ENCODE measurements around the gene FADD.
"Not testable (repeated sequence)": the region's sequence is repeated elsewhere in the genome, so short reads cannot be mapped to it uniquely, and the experiment has no call there.

Gene FADD

DNA sequence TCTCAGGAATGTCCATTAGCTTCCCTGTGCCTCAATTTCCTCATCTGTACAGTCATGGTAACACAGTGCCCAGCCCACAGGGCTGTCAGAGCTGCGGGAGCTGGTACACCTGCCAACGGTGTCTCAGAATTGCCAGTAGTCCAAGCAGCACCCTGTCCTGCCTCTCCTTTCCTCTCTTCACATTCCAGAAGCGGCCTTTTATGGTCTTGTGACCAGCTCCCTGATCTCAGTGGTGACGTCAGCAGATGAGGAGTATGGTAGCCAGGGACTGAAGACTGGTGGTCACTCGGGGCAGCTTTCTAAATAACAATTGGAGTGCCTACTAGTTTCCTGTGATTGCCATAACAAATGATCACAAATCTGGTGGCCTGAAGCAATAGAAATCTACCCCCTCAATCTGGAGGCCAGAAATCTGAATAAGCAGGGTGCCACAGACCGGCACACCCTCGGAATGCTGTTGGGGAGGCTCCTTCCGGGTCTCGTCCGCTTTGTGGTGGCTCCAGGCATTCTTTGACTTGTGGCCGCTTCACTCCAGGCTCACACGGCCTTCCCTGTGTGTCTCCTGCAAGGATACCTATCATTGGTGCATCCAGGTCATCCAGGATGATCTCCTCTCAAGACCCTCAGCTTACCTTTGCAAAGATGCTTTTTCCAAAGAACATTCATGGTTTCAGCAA, 2.1 kb downstream of the FADD start:
- DNase-seq (ENCODE audit: low read depth): no peak

DNA sequence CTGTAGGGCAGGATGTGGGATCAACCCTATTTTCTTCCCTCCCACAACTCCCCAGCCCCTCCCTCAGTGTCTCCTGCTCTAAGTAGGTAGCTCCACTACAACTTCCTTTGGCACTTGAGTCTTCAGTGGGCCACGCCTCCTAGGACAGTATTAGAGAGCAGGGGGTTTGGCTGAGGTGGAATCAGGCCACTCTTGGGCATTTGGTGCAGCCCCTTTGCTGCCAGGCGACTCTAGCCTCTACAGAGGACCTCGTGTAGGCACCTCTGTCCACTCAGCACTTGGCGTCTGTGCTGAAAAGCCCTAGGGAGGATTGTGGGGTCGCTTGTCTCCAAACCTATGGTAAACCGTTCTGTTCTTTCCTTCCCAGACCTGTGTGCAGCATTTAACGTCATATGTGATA, 2.7 kb downstream of the FADD start:
- no peak for DNase-seq (ENCODE audit: low read depth)

- DNase-seq (ENCODE audit: low read depth): no peak
Observed at GRCh38 chr11:70206226-70206981, 3.3 kb downstream of the FADD start.

DNA sequence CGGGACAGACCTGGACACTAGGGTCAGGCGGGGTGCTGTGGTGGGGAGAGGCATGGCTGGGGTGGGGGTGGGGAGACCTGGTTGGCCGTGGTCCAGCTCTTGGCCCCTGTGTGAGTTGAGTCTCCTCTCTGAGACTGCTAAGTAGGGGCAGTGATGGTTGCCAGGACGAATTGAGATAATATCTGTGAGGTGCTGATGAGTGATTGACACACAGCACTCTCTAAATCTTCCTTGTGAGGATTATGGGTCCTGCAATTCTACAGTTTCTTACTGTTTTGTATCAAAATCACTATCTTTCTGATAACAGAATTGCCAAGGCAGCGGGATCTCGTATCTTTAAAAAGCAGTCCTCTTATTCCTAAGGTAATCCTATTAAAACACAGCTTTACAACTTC, 3.9 kb downstream of the FADD start:
- no peak for DNase-seq (ENCODE audit: low read depth)

- DNase-seq (ENCODE audit: low read depth): no peak
Observed at GRCh38 chr11:70207531-70208131, 4.5 kb downstream of the FADD start.

GRCh38 chr11:70209391-70209912, 6.4 kb downstream of the FADD start:
- no peak for DNase-seq (ENCODE audit: low read depth)

GRCh38 chr11:70210051-70210501, 7.0 kb downstream of the FADD start:
- DNase-seq (ENCODE audit: low read depth): no peak

DNA sequence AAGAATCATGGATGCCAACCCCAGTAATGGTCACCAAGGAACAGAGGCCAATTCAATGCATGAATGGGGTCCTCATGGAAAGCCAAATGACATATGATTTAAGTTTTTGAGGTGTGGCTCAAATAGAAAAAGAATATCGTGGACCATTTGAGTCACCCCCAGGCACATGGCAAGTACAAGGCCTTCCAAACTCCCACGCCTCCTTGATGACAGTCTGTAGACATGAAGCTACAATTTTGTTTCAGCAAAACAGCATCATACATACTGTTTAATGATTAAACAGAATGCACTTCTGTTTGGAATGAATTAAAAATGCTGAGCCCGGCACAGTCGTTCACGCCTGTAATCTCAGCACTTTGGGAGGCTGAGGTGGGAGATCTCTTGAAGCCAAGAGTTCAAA, 7.4 kb downstream of the FADD start:
- no peak for DNase-seq (ENCODE audit: low read depth)

DNA sequence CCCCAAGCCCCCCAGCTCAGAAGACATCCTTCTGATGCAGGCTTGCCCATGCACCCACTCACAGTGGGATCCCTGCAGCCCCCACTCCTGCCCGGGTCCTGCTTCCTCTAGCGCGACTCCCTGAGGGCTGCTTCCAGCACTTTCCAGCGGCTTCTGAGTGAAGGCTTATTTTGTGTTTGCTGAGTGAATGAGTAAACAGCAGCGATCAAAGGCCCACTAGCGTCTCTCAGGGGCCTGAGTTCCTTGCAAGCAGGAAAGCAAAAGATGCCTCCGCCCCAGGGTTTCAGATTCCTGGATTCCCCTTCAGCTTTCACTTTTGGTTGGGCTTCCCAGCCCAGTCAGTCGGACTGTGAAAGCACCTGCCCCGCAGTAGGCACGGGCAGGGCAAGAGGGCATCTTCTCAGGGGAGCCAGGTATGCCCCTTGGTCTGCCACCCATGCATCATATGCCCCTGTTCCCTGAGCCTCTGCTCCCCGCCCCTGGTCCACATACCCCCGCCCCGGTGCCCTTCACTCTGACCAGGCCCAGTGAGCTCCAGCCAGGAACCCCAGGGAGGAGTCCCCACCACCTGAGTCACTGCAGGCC, 9.2 kb downstream of the FADD start:
- no peak for DNase-seq (ENCODE audit: low read depth)

GRCh38 chr11:70217388-70217787, 14.3 kb downstream of the FADD start:
- DNase-seq (ENCODE audit: low read depth): not testable (repeated sequence)

- not testable (repeated sequence) for DNase-seq (ENCODE audit: low read depth)
Observed at GRCh38 chr11:70218076-70218475, 15.0 kb downstream of the FADD start.

DNA sequence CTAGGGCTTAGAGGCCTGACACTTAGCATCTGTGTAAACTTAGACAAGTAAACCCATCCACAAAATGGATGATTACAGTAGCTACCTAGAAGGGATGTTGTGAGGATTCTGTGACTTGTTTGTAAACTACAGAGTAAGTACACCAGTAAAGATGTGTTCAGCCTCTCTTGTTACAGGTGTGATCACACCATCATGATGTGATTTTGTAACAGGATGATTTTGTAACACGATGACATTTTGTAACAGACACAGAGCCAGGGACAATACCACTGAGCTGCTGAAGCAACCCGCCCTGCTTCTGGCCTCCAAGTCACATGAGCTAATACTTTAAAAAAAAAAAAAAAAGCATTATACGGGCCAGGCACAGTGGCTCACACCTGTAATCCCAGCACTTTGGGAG, 17.0 kb downstream of the FADD start:
- no peak for DNase-seq (ENCODE audit: low read depth)

DNA sequence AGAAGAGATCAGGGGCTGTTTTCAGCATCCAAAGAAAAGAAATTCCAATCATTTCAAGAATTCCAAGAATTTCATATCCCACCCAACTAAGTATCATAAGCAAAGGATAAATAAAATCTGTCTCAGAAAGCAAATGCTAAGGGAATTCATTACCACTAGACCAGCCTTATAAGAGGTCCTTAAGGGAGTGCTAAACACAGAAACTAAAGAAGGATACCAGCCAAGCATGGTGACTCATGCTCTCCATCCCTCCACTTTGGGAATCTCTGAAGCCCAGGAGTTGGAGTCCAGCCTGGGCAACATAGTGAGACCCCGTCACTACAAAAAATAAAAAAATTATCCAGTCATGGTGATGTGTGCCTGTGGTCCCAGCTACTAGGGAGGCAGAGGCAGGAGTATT, 17.8 kb downstream of the FADD start:
- no peak for DNase-seq (ENCODE audit: low read depth)

DNA sequence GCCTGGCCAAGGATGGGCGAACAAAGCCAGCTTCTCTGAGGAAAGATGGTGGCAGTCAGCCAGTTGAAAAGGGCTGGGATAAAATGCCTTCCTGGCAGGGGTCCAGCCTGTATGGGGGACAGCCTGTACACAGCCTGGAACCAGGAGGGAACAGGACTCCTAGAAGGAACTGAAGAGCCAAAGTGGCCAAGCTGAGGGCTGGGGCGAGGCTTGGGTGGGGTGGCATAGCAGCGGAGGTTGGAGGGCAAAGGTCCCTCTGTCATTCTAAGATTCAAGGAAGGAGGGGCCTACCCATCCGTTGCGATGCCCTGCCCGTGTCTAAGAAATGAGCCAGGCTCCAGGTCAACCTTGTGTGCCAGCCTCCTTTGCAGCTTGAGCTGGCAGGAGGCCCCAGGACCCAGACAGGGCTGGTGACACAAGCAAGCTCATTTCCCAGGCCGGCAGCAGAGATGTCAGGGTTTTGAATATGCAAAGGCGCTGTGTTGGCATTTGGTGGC, 22.6 kb downstream of the FADD start:
- DNase-seq (ENCODE audit: low read depth): no peak

- no peak for DNase-seq (ENCODE audit: low read depth)
Observed at GRCh38 chr11:70226183-70226582, 23.1 kb downstream of the FADD start.

- DNase-seq (ENCODE audit: low read depth): no peak
Observed at GRCh38 chr11:70226967-70227366, 23.9 kb downstream of the FADD start.

DNA sequence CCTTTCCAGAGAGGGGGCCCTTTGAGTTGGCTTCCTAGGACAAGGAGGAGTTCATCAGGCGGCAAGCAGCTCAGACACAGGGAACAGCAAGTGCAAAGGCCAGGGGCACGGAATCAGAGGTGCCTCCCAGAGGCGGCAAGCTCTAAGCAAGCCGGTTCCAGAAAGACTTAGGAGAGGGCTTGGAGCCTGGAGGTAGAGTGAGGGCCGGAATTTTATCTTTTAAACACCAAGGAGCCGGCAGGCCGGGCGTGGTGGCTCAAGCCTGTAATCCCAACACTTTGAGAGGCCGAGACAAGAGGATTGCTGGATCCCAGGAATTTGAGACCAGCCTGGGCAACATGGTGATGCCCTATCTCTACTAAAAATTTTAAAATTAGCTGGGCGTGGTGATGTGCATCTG, 26.6 kb downstream of the FADD start:
- DNase-seq (ENCODE audit: low read depth): no peak

- no peak for DNase-seq (ENCODE audit: low read depth)
Observed at GRCh38 chr11:70230151-70230839, 27.2 kb downstream of the FADD start.

DNA sequence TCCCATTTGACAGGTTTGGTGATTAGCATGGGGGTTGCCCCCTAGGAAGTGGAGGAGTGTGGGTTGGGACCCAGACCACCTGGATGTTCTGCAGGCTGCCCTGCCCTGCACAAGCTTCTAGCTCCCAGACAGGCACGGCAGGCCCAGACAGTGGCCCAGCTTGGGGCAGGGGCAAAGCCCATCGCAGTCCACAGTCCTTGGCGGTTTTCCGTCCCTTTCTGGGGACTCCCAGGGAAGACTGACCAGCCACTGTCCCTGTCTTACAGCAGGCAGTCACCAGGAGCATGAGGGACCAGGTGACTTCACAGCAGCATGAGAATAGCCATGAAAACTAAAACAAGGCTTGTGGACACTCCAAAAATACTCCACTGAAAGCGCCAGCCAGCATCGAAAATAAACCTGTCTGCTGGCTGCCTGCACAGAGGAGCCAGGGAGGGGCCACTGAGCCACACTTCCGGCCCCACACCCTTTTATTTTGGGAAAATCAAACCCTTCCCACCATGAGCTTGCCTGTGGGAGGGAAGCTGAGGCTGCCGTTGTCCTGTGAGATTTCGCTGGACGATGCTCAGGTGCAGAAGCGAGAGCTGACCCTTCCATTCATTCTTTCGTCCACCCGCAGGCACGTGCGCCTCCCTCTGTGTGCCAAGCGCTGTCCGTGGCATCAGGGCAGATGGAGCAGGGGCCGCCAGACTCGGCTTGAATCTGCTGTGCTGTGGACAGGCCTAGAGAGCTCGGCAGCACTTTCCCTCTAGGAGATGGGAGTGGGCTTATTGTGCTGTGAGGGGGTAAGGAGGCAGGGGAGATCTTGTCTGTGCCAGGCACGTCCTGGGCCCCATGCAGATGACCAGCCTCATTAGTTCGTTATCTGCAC, 28.0 kb downstream of the FADD start:
- DNase-seq (ENCODE audit: low read depth): no peak

- no peak for DNase-seq (ENCODE audit: low read depth)
Observed at GRCh38 chr11:70233034-70233433, 29.9 kb downstream of the FADD start.

- no peak for DNase-seq (ENCODE audit: low read depth)
Observed at GRCh38 chr11:70233511-70233934, 30.4 kb downstream of the FADD start.
